RWPE2 (cell line): ENCODE results near the gene DGKD.

Source experiments
- ATAC-seq: fragments of 200-7000 bp; cut with Tn5 transposase; 3 replicates; pipeline ENCODE4 v1.9.1; 2021; ENCODE audit warnings: low read depth
- DNase-seq: peaks from one replicate; pipeline ENCODE4 v3.0.0-alpha.2; 2020; ENCODE audit warnings: low spot score
- H3K27ac ChIP-seq: fragments of 450-650 bp; 2 replicates; pipeline ENCODE4 v1.5.1; 2017; ENCODE audit warnings: mild to moderate bottlenecking; ENCODE audit not compliant: poor library complexity, severe bottlenecking
- H3K27me3 ChIP-seq: fragments of 250-450 bp; sonication (Bioruptor Pico); 2 replicates; pipeline ENCODE4 v1.5.1; 2021; ENCODE audit warnings: mild to moderate bottlenecking, moderate library complexity; ENCODE audit not compliant: insufficient read depth, poor library complexity, severe bottlenecking
- H3K36me3 ChIP-seq: fragments of 250-450 bp; sonication (Bioruptor Pico); 2 replicates; pipeline ENCODE4 v1.5.1; 2020; ENCODE audit warnings: low read depth, mild to moderate bottlenecking, moderate library complexity
- H3K4me1 ChIP-seq: fragments of 250-450 bp; sonication (Bioruptor Pico); 2 replicates; pipeline ENCODE4 v1.5.1; 2021; ENCODE audit warnings: mild to moderate bottlenecking, moderate library complexity; ENCODE audit not compliant: insufficient read depth, poor library complexity, severe bottlenecking
- H3K4me3 ChIP-seq: fragments of 250-450 bp; sonication (Bioruptor Pico); 2 replicates; pipeline ENCODE4 v1.5.1; 2021; ENCODE audit warnings: mild to moderate bottlenecking, moderate library complexity; ENCODE audit not compliant: severe bottlenecking
- H3K9me3 ChIP-seq: fragments of 250-450 bp; sonication (Bioruptor Pico); 2 replicates; pipeline ENCODE4 v1.5.1; 2021; ENCODE audit warnings: mild to moderate bottlenecking, moderate library complexity; ENCODE audit not compliant: severe bottlenecking
- TF ChIP-seq, protein P1 (sequence below): fragments of 450-650 bp; IDR thresholded peaks from one replicate; pipeline ENCODE4 v1.5.1; 2017; ENCODE audit warnings: mild to moderate bottlenecking, moderate library complexity; ENCODE audit not compliant: poor library complexity, severe bottlenecking

DGKD gene

DNA sequence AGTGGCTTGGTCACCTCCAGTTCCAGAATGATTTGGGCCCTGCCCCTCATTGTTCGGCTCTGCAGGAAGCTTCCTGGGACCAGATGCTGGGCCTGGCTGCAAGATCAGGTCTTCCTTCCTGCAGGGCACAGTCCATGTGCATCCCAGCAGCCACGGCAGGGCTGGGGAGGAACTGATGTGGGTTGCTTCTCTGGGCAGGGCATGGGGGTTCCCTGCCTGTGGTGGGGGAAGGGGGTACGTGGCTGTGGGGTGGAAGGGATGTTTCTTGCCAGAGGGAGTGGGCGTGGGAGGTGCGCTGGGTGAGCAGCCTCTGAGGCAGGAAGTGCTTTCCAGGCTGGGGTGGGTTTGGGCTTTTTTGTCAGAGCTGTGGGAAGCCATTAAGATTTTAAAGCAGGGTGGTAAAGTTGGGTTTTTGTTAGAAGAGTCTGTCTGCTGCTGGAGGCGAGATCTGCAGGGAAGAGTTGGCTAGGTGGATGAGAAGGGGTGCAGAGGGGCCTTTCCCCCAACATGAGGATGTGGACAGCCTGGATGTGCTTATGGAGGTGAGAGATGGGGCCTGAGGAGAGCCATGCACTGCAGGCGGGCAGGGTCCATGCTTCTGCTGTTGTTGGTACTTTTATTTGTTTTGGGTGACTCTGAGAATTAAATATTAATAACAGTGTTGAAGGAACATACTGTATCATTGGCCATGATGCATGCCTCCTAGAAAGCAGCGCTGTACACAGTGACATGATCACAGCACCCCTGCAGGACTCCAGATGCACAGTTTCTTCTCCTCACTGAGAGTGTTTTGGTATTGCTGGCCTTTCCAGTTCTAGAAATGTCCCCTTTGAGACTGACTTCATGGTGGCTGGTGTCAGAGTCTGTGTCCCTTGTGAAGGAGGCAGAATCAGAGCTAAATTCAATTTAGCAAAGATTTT is 45.3 kb downstream of the DGKD start:
- no peaks in the 10 kb centered on the region for H3K27me3 ChIP-seq
- H3K36me3 ChIP-seq = no peaks in the 10 kb centered on the region; the same call in 1 of the 2 replicates
- H3K4me1 ChIP-seq = no peaks in the 10 kb centered on the region
- no peak overlapping the region for H3K4me3 ChIP-seq
- ATAC-seq = no peak
- H3K9me3 ChIP-seq = no peaks in the 10 kb centered on the region
- TF ChIP-seq, protein P1, sequence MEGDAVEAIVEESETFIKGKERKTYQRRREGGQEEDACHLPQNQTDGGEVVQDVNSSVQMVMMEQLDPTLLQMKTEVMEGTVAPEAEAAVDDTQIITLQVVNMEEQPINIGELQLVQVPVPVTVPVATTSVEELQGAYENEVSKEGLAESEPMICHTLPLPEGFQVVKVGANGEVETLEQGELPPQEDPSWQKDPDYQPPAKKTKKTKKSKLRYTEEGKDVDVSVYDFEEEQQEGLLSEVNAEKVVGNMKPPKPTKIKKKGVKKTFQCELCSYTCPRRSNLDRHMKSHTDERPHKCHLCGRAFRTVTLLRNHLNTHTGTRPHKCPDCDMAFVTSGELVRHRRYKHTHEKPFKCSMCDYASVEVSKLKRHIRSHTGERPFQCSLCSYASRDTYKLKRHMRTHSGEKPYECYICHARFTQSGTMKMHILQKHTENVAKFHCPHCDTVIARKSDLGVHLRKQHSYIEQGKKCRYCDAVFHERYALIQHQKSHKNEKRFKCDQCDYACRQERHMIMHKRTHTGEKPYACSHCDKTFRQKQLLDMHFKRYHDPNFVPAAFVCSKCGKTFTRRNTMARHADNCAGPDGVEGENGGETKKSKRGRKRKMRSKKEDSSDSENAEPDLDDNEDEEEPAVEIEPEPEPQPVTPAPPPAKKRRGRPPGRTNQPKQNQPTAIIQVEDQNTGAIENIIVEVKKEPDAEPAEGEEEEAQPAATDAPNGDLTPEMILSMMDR = no peak
- DNase-seq = no peak
- no peak overlapping the region for H3K27ac ChIP-seq

DNA sequence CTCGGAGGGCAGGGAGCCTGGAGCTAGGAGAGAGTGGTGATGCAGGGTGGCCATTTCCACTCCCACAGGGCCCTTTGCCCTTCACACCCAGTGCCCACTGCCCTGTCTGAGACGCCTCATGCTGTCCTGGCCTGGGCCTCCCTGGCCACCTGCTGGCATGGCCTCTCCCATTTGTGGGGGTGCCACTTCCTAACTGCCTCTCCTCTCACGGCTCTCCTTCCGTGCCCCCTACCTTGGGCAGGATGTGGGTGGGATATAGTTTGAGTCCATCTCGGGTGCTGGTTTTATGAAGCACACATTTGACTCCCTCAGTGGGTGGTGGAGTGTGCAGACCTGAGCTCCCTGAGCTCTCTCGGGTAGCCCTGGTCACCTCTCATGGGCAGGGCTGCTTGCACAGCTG is 46.0 kb downstream of the DGKD start:
- no peaks in the 10 kb centered on the region for H3K36me3 ChIP-seq
- H3K27ac ChIP-seq = no peak overlapping the region
- ATAC-seq (no peak), DNase-seq (no peak)
- H3K27me3 ChIP-seq = no peaks in the 10 kb centered on the region
- H3K4me1 ChIP-seq = no peaks in the 10 kb centered on the region
- no peaks in the 10 kb centered on the region for H3K9me3 ChIP-seq
- TF ChIP-seq, protein P1 = no peak
- H3K4me3 ChIP-seq = no peak overlapping the region

DNA sequence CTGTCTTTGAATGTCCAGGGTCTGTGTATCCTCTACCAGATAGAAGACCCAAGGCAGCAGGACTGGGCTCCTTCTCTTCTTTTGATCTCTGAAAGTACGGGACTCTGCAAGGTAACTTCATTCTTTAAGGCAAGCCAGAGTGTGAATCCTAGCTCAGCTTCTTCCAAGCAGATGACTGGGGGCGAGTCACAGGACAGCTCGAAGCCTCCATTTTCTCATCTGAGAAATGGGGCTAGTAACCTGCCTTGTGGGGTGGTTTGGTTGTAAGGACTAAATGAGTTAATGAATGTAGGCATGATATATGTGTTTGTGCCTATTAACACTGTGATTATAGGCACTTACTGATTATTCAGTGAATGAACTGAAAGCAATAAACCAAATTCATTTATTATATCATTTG is 46.7 kb downstream of the DGKD start:
- DNase-seq = no peak
- Histone ChIP-seq H3K27me3 (no peaks in the 10 kb centered on the region), H3K27ac (no peak overlapping the region), H3K36me3 (no peaks in the 10 kb centered on the region), H3K9me3 (no peaks in the 10 kb centered on the region), H3K4me1 (no peaks in the 10 kb centered on the region), H3K4me3 (no peak overlapping the region)
- TF ChIP-seq, protein P1 = no peak
- ATAC-seq = no peak

DNA sequence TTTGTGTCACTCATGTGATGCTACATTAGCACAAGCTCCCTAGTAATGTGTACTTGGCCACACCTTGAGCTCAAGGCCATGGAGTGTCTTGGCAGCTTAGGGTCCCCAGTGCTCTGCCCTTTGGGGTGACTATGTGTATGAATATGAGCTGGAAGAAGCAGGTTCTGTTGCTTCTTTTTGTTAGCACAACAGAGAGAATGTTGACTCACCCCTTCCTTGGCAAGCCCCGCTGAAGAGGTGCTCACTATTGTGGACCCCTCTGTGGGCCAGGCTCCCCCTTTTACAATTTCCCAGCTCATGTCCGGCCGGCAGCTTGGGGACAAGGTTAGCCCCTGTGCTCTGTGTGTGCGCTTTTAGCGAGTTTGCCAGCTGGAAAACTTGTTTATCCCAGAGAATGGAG is 48.1 kb downstream of the DGKD start:
- H3K36me3 ChIP-seq = no peaks in the 10 kb centered on the region
- TF ChIP-seq, protein P1 = no peak
- no peaks in the 10 kb centered on the region for H3K9me3 ChIP-seq
- DNase-seq = no peak
- no peaks in the 10 kb centered on the region for H3K27me3 ChIP-seq
- no peak overlapping the region for H3K4me3 ChIP-seq
- H3K27ac ChIP-seq = no peak overlapping the region
- no peaks in the 10 kb centered on the region for H3K4me1 ChIP-seq
- no peak for ATAC-seq

DNA sequence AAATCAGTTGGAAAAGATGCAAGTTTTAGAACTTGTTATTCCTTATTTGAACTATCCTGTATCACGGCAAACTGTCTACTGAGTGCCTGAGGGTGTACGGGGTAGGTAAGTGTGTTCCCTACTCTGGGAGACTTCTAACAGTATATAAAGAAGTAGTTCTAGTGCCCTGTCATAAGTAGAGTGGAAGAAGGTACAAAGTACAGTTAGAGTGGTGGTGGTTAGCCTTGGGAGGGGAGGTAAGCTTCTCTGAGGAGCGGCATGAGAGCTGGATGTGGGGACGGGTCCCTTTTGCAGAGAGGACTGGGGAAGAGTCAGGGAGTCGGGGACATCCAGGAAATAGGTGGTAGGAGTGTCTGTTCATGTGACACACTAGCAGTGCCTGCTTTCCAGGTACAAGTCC is 48.5 kb downstream of the DGKD start:
- TF ChIP-seq, protein P1 = no peak
- Histone ChIP-seq H3K27me3 (no peaks in the 10 kb centered on the region), H3K9me3 (no peaks in the 10 kb centered on the region), H3K4me1 (no peaks in the 10 kb centered on the region), H3K27ac (no peak overlapping the region), H3K4me3 (no peak overlapping the region), H3K36me3 (no peaks in the 10 kb centered on the region)
- DNase-seq (no peak), ATAC-seq (no peak)
